ENCODE data around the gene ARPC5L. TPM values are rescaled to one million over a fixed set of nuclear protein-coding genes. Genes with fewer than 3 reads are reported as not detected.

Gene ARPC5L
- total and polyA plus RNA-seq, 4 donors, result 14.3 to 55.6 (median 35.9) TPM

GRCh38 chr9:124877021-124877782, 15.3 kb downstream of the ARPC5L start:
- no peaks in the 10 kb centered on the region for H3K4me1 ChIP-seq (ENCODE audit: control insufficient read depth, insufficient read depth, low read length)
- H3K27me3 ChIP-seq (ENCODE audit: control insufficient read depth, insufficient read depth, low read length), result no peaks in the 10 kb centered on the region
- WGBS (ENCODE audit: insufficient coverage), result 86% methylated on average over 10 of the region's 14 CpGs
- H3K27ac ChIP-seq (ENCODE audit: low read depth, low read length), result no peak overlapping the region
- DNase-seq (ENCODE audit: low read depth in 4 of 6, low spot score in 6 of 6), result no peak
- H3K4me3 ChIP-seq (ENCODE audit: low read depth, low read length), result no peak overlapping the region
- no peaks in the 10 kb centered on the region for H3K9me3 ChIP-seq (ENCODE audit: control insufficient read depth, insufficient read depth, low read length)
- H3K36me3 ChIP-seq (ENCODE audit: control insufficient read depth, insufficient read depth, low read length), result peaks cover 78% of the 10 kb centered on the region

- no peak overlapping the region for H3K4me3 ChIP-seq (ENCODE audit: low read depth, low read length)
- no peaks in the 10 kb centered on the region for H3K27me3 ChIP-seq (ENCODE audit: control insufficient read depth, insufficient read depth, low read length)
- no peaks in the 10 kb centered on the region for H3K9me3 ChIP-seq (ENCODE audit: control insufficient read depth, insufficient read depth, low read length)
- H3K36me3 ChIP-seq (ENCODE audit: control insufficient read depth, insufficient read depth, low read length), result peaks cover 80% of the 10 kb centered on the region
- no peak overlapping the region for H3K27ac ChIP-seq (ENCODE audit: low read depth, low read length)
- WGBS (ENCODE audit: insufficient coverage), result no CpG with 5 or more reads among the region's 1 CpG
- DNase-seq (ENCODE audit: low read depth in 4 of 6, low spot score in 6 of 6), result no peak
- no peaks in the 10 kb centered on the region for H3K4me1 ChIP-seq (ENCODE audit: control insufficient read depth, insufficient read depth, low read length)
Observed at GRCh38 chr9:124878021-124878420, 16.1 kb downstream of the ARPC5L start.

GRCh38 chr9:124878518-124878917, 16.6 kb downstream of the ARPC5L start:
- no peak overlapping the region for H3K4me3 ChIP-seq (ENCODE audit: low read depth, low read length)
- no peaks in the 10 kb centered on the region for H3K4me1 ChIP-seq (ENCODE audit: control insufficient read depth, insufficient read depth, low read length)
- WGBS (ENCODE audit: insufficient coverage), result 88% methylated on average over 5 of the region's 6 CpGs
- H3K9me3 ChIP-seq (ENCODE audit: control insufficient read depth, insufficient read depth, low read length), result no peaks in the 10 kb centered on the region
- no peak overlapping the region for H3K27ac ChIP-seq (ENCODE audit: low read depth, low read length)
- H3K27me3 ChIP-seq (ENCODE audit: control insufficient read depth, insufficient read depth, low read length), result no peaks in the 10 kb centered on the region
- peaks cover 77% of the 10 kb centered on the region for H3K36me3 ChIP-seq (ENCODE audit: control insufficient read depth, insufficient read depth, low read length)
- DNase-seq (ENCODE audit: low read depth in 4 of 6, low spot score in 6 of 6), result no peak

- WGBS (ENCODE audit: insufficient coverage), result 56% methylated on average over 5 of the region's 10 CpGs
- Histone ChIP-seq H3K27ac (ENCODE audit: low read depth, low read length) (no peak overlapping the region), H3K36me3 (ENCODE audit: control insufficient read depth, insufficient read depth, low read length) (peaks cover 72% of the 10 kb centered on the region), H3K9me3 (ENCODE audit: control insufficient read depth, insufficient read depth, low read length) (no peaks in the 10 kb centered on the region), H3K4me1 (ENCODE audit: control insufficient read depth, insufficient read depth, low read length) (no peaks in the 10 kb centered on the region), H3K27me3 (ENCODE audit: control insufficient read depth, insufficient read depth, low read length) (no peaks in the 10 kb centered on the region), H3K4me3 (ENCODE audit: low read depth, low read length) (no peak overlapping the region)
- DNase-seq (ENCODE audit: low read depth in 4 of 6, low spot score in 6 of 6), result no peak
Observed at GRCh38 chr9:124879226-124879625, 17.3 kb downstream of the ARPC5L start.

GRCh38 chr9:124880501-124880900, 18.6 kb downstream of the ARPC5L start:
- H3K4me1 ChIP-seq (ENCODE audit: control insufficient read depth, insufficient read depth, low read length), result no peaks in the 10 kb centered on the region
- H3K36me3 ChIP-seq (ENCODE audit: control insufficient read depth, insufficient read depth, low read length), result peaks cover 66% of the 10 kb centered on the region
- WGBS (ENCODE audit: insufficient coverage), result 25% methylated on average over 7 of the region's 9 CpGs
- DNase-seq (ENCODE audit: low read depth in 4 of 6, low spot score in 6 of 6), result peak in 2 of 6 donors; percentile 52 to 64
- no peak overlapping the region for H3K4me3 ChIP-seq (ENCODE audit: low read depth, low read length)
- no peaks in the 10 kb centered on the region for H3K27me3 ChIP-seq (ENCODE audit: control insufficient read depth, insufficient read depth, low read length)
- H3K9me3 ChIP-seq (ENCODE audit: control insufficient read depth, insufficient read depth, low read length), result no peaks in the 10 kb centered on the region
- H3K27ac ChIP-seq (ENCODE audit: low read depth, low read length), result no peak overlapping the region

GRCh38 chr9:124881138-124881743, 19.3 kb downstream of the ARPC5L start:
- no peak overlapping the region for H3K27ac ChIP-seq (ENCODE audit: low read depth, low read length)
- no peaks in the 10 kb centered on the region for H3K4me1 ChIP-seq (ENCODE audit: control insufficient read depth, insufficient read depth, low read length)
- WGBS (ENCODE audit: insufficient coverage), result 91% methylated on average over 14 of the region's 16 CpGs
- H3K4me3 ChIP-seq (ENCODE audit: low read depth, low read length), result no peak overlapping the region
- H3K27me3 ChIP-seq (ENCODE audit: control insufficient read depth, insufficient read depth, low read length), result no peaks in the 10 kb centered on the region
- DNase-seq (ENCODE audit: low read depth in 4 of 6, low spot score in 6 of 6), result no peak
- H3K9me3 ChIP-seq (ENCODE audit: control insufficient read depth, insufficient read depth, low read length), result no peaks in the 10 kb centered on the region
- peaks cover 66% of the 10 kb centered on the region for H3K36me3 ChIP-seq (ENCODE audit: control insufficient read depth, insufficient read depth, low read length)

GRCh38 chr9:124882231-124882630, 20.3 kb downstream of the ARPC5L start:
- Histone ChIP-seq H3K4me1 (ENCODE audit: control insufficient read depth, insufficient read depth, low read length) (no peaks in the 10 kb centered on the region), H3K36me3 (ENCODE audit: control insufficient read depth, insufficient read depth, low read length) (peaks cover 67% of the 10 kb centered on the region), H3K27me3 (ENCODE audit: control insufficient read depth, insufficient read depth, low read length) (no peaks in the 10 kb centered on the region), H3K27ac (ENCODE audit: low read depth, low read length) (no peak overlapping the region), H3K4me3 (ENCODE audit: low read depth, low read length) (no peak overlapping the region), H3K9me3 (ENCODE audit: control insufficient read depth, insufficient read depth, low read length) (no peaks in the 10 kb centered on the region)
- no peak for DNase-seq (ENCODE audit: low read depth in 4 of 6, low spot score in 6 of 6)
- WGBS (ENCODE audit: insufficient coverage), result 56% methylated on average over 12 of the region's 13 CpGs

GRCh38 chr9:124884376-124884775, 22.4 kb downstream of the ARPC5L start:
- Histone ChIP-seq H3K27me3 (ENCODE audit: control insufficient read depth, insufficient read depth, low read length) (no peaks in the 10 kb centered on the region), H3K4me1 (ENCODE audit: control insufficient read depth, insufficient read depth, low read length) (no peaks in the 10 kb centered on the region), H3K9me3 (ENCODE audit: control insufficient read depth, insufficient read depth, low read length) (no peaks in the 10 kb centered on the region), H3K36me3 (ENCODE audit: control insufficient read depth, insufficient read depth, low read length) (peaks cover 73% of the 10 kb centered on the region), H3K4me3 (ENCODE audit: low read depth, low read length) (no peak overlapping the region), H3K27ac (ENCODE audit: low read depth, low read length) (no peak overlapping the region)
- DNase-seq (ENCODE audit: low read depth in 4 of 6, low spot score in 6 of 6), result no peak
- WGBS (ENCODE audit: insufficient coverage), result 100% methylated on average over 1 of the region's 4 CpGs

GRCh38 chr9:124885551-124885950, 23.6 kb downstream of the ARPC5L start:
- 89% methylated on average over 4 of the region's 4 CpGs for WGBS (ENCODE audit: insufficient coverage)
- peaks cover 83% of the 10 kb centered on the region for H3K36me3 ChIP-seq (ENCODE audit: control insufficient read depth, insufficient read depth, low read length)
- H3K4me1 ChIP-seq (ENCODE audit: control insufficient read depth, insufficient read depth, low read length), result no peaks in the 10 kb centered on the region
- no peak overlapping the region for H3K4me3 ChIP-seq (ENCODE audit: low read depth, low read length)
- no peaks in the 10 kb centered on the region for H3K27me3 ChIP-seq (ENCODE audit: control insufficient read depth, insufficient read depth, low read length)
- no peak overlapping the region for H3K27ac ChIP-seq (ENCODE audit: low read depth, low read length)
- no peaks in the 10 kb centered on the region for H3K9me3 ChIP-seq (ENCODE audit: control insufficient read depth, insufficient read depth, low read length)
- DNase-seq (ENCODE audit: low read depth in 4 of 6, low spot score in 6 of 6), result no peak

GRCh38 chr9:124886461-124886860, 24.5 kb downstream of the ARPC5L start:
- H3K9me3 ChIP-seq (ENCODE audit: control insufficient read depth, insufficient read depth, low read length), result no peaks in the 10 kb centered on the region
- H3K4me3 ChIP-seq (ENCODE audit: low read depth, low read length), result no peak overlapping the region
- 88% methylated on average over 10 of the region's 10 CpGs for WGBS (ENCODE audit: insufficient coverage)
- no peaks in the 10 kb centered on the region for H3K4me1 ChIP-seq (ENCODE audit: control insufficient read depth, insufficient read depth, low read length)
- H3K27me3 ChIP-seq (ENCODE audit: control insufficient read depth, insufficient read depth, low read length), result no peaks in the 10 kb centered on the region
- peaks cover 84% of the 10 kb centered on the region for H3K36me3 ChIP-seq (ENCODE audit: control insufficient read depth, insufficient read depth, low read length)
- H3K27ac ChIP-seq (ENCODE audit: low read depth, low read length), result no peak overlapping the region
- DNase-seq (ENCODE audit: low read depth in 4 of 6, low spot score in 6 of 6), result no peak
